ENCODE results near the gene ZNF536.

GRCh38 chr19:30426864-30427263 lies 54.7 kb downstream of the ZNF536 start:
- TF ChIP-seq, protein P1, sequence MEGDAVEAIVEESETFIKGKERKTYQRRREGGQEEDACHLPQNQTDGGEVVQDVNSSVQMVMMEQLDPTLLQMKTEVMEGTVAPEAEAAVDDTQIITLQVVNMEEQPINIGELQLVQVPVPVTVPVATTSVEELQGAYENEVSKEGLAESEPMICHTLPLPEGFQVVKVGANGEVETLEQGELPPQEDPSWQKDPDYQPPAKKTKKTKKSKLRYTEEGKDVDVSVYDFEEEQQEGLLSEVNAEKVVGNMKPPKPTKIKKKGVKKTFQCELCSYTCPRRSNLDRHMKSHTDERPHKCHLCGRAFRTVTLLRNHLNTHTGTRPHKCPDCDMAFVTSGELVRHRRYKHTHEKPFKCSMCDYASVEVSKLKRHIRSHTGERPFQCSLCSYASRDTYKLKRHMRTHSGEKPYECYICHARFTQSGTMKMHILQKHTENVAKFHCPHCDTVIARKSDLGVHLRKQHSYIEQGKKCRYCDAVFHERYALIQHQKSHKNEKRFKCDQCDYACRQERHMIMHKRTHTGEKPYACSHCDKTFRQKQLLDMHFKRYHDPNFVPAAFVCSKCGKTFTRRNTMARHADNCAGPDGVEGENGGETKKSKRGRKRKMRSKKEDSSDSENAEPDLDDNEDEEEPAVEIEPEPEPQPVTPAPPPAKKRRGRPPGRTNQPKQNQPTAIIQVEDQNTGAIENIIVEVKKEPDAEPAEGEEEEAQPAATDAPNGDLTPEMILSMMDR (conservative IDR thresholded peaks at IDR 0.05; ENCODE audit: low read depth, low read length), result no peak
- no peak for TF ChIP-seq EZH2 (IDR thresholded peaks at IDR 0.05; ENCODE audit: borderline replicate concordance, low read depth, low read length, poor library complexity, severe bottlenecking)
